GM10248 (cell line): ENCODE measurements around the gene PIK3C2G.

ENCODE experiments used
- CTCF ChIA-PET: fragments of 300-600 bp; sonication (Branson Sonifier 250); formaldehyde crosslinking; extraction: SDS; loops from one replicate; lab custom pipeline; 2021; ENCODE audit warnings: antibody characterized with exemption; lab: Yijun Ruan, JAX
- POLR2A ChIA-PET: fragments of 350-650 bp; sonication (Branson Sonifier 250); formaldehyde crosslinking; extraction: SDS; loops from one replicate; lab custom pipeline; 2020; ENCODE audit warnings: antibody characterized with exemption; lab: Yijun Ruan, JAX
- DNase-seq: peaks from one replicate; pipeline ENCODE4 v3.0.0; 2012; ENCODE audit errors: extremely low spot score
- CTCF ChIP-seq: IDR thresholded peaks from 2 replicates; pipeline ENCODE4 v1.5.1; 2012; ENCODE audit warnings: mild to moderate bottlenecking, low read depth; ENCODE audit errors: extremely low read depth, missing control alignments, control extremely low read depth

PIK3C2G gene

GRCh38 chr12:18402872-18403611 is 141.7 kb downstream of the PIK3C2G start:
- ChIA-PET CTCF (no interaction called here), POLR2A (no interaction called here)

GRCh38 chr12:18411453-18411852 is 150.1 kb downstream of the PIK3C2G start:
- TF ChIP-seq CTCF, result no peak
- CTCF ChIA-PET, result no interaction called here
- no peak for DNase-seq

More at GRCh38 chr12:18402872-18403611, 141.7 kb downstream of the PIK3C2G start:
- no peak for DNase-seq
- TF ChIP-seq CTCF, result no peak

GRCh38 chr12:18414671-18415070 is 153.4 kb downstream of the PIK3C2G start:
- POLR2A ChIA-PET, result no interaction called here
- TF ChIP-seq CTCF, result no peak
- DNase-seq, result no peak
- CTCF ChIA-PET, result interaction anchor here (1.2 kb wide), 2 partner anchors 15 to 16 kb away, joined by 3 read pairs; no protein-coding TSS in a partner anchor

More at GRCh38 chr12:18411453-18411852, 150.1 kb downstream of the PIK3C2G start:
- POLR2A ChIA-PET, result no interaction called here

GRCh38 chr12:18415227-18415626 is 153.9 kb downstream of the PIK3C2G start:
- no peak for DNase-seq
- POLR2A ChIA-PET, result no interaction called here
- CTCF ChIA-PET, result interaction anchor here (1.2 kb wide), 2 partner anchors 15 kb away, joined by 3 read pairs; no protein-coding TSS in a partner anchor
- no peak for TF ChIP-seq CTCF

- ChIA-PET POLR2A (no interaction called here), CTCF (no interaction called here)
- TF ChIP-seq CTCF, result no peak
- no peak for DNase-seq
These were observed 155.1 kb downstream of the PIK3C2G start for GRCh38 chr12:18416412-18416811.

- ChIA-PET CTCF (no interaction called here), POLR2A (no interaction called here)
- TF ChIP-seq CTCF, result no peak
- DNase-seq, result no peak
These were observed 158.0 kb downstream of the PIK3C2G start for GRCh38 chr12:18419311-18419710.

GRCh38 chr12:18421867-18422266 is 160.5 kb downstream of the PIK3C2G start:
- CTCF ChIA-PET, result interaction anchor here (1.3 kb wide), 1 partner anchor 16 kb away, joined by 3 read pairs; no protein-coding TSS in a partner anchor

More at GRCh38 chr12:18421867-18422266, 160.5 kb downstream of the PIK3C2G start:
- POLR2A ChIA-PET, result no interaction called here
- no peak for TF ChIP-seq CTCF
- DNase-seq, result no peak
